GM18526 (cell line): ENCODE measurements around the gene ELOVL2.

Source experiments
- POLR2A ChIP-seq: IDR thresholded peaks from 3 replicates; pipeline ENCODE4 v1.6.1; 2011; ENCODE audit not compliant: insufficient read length; ENCODE audit errors: extremely low read depth

ELOVL2 gene

DNA sequence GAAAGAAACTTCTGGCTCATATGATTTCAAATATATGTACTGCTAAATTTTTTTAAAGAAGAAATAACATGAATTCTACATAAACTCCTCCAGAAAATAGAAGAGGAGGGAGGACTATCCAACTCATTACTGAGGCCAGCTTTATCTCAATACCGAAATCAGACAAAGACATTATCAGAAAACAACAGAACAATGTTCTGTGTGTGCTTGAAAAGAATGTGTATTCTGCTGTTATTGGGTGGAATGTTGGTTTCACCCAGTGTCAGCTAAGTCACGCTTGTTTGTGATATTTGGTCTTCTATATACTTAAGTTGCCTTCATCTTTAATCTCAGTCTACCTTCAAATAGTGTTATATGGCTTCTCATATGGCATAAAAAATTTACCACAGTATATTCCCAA lies 18.6 kb upstream of the ELOVL2 start:
- TF ChIP-seq POLR2A = no peak

DNA sequence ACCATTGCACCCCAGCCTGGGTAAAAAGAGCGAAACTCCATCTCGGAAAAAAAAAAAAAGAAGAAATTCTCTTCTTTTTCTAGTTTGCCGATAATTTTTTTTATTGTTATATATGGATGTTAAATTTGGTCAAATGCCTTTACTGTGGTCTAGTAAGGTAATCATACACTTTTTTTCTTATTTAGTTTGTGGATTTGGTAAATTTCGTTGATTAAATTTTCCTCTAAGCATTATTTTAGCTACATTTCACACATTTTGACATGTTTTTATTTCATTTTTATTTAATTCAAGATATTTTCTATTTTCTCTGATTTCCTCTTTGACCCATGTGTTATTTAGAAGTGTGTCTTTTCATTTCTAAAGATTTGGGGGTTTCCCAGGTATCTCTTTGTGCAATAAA lies 18.0 kb upstream of the ELOVL2 start:
- TF ChIP-seq POLR2A = no peak

DNA sequence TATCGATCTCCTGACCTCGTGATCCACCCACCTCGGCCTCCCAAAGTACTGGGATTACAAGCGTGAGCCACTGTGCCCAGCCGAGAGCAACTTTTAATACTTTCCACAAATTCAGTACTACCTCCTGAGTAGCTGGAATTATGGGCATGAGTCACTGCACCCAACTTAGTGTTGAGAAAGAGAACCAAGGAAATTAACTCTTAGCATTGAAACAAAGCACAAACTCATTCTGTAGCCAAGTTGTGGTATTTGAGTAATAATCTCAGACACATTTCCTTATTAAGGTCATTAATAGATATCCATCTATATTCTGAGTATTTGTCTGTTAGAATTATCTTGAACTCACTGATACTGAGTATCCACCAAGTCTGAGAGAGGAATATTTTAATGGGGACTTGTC lies 14.3 kb upstream of the ELOVL2 start:
- no peak for TF ChIP-seq POLR2A

DNA sequence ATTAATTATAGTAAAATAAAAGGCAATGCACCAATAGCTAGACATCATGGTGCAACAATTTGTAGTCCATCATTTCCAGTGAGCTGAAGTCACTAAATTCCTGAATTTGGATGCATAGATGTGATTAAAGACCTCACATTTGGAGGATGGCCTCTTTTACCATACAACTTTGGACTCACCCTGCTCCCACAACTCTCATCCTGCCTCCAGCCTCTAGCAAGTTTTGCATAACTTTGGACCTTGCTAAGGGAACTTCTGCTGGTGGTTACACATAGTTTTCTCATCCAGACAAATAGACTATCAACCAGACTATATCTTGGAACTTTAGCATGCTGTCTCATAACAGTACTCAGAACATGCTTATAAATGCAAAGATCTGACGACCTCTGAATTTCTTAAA lies 12.8 kb upstream of the ELOVL2 start:
- no peak for TF ChIP-seq POLR2A

DNA sequence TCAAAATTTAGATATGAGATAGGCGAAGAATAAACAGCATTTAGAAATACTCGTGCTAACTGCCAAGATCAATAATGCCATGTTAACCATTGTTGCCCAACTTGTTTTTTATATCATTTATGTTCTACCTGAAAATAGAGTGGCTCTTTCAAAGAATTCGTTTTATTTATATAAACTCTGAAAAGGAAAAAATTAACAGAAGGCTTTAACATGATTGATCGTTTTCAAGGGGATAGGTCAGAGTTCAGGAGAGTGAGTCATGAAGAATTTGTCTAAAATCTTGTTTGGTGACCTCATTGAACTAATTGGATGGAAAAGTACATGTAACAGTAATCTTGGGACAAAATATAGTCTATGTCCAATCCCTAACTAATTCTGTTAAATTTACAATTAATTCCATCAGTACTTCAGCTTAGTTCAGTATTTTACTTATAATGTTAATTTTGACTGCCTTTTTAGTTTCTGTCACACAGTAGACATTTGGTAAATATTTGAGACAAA lies 11.1 kb upstream of the ELOVL2 start:
- TF ChIP-seq POLR2A = no peak

DNA sequence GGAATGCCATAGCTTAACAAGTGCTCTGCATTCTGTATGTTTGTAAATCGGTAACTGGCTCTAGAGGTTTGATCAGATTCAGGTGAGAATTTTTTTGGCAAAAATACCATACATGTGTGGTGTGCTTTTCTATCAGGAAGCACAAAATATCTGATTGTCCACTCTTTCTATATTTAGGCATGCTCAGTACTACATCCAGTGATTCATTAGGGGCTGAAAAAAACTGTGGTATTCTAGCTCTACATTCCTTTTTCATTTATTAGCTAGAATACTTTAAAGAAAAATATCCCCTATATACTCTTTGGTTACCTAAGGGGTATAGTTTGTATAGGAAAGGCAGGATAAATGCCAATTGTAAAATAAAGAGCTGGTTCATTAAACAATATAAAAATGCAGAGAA lies 10.6 kb upstream of the ELOVL2 start:
- TF ChIP-seq POLR2A = no peak

DNA sequence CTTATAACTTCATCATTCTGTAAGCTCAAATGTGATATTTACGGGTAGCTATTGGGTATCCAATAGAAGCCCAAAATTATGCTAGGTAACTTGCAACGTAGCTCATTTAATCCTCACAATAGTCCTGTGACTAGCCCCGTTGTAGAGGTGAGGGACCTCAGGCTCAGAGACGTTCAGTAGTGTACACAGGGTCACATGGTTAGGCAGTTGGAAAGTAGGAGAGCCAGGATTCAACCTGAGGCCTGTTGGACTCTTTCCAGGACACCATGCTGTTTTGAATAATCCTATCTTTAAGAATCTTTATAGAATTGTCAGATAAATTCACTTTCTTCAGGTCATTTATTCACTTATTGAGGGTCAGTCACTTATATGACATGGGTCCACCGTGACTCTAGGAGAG lies 9.2 kb upstream of the ELOVL2 start:
- no peak for TF ChIP-seq POLR2A

DNA sequence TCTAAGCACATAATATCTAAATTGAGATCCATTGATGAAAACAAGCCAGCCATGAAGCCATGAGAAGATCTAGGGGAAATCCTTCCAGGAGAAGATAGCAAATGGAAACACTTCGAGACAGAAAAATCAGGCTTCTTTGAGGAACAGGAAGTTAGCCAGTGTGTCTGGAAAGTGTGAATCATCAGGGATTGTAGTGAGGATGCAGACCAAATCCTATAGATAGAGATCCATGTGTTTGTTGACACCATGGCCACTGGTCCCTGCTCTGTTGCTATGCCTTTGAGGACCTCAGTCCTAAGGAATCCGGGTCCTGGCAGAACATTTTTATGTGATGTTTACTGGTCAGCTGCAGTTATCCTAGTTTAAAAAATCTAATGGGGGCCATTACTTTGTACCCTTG lies 6.6 kb upstream of the ELOVL2 start:
- no peak for TF ChIP-seq POLR2A

DNA sequence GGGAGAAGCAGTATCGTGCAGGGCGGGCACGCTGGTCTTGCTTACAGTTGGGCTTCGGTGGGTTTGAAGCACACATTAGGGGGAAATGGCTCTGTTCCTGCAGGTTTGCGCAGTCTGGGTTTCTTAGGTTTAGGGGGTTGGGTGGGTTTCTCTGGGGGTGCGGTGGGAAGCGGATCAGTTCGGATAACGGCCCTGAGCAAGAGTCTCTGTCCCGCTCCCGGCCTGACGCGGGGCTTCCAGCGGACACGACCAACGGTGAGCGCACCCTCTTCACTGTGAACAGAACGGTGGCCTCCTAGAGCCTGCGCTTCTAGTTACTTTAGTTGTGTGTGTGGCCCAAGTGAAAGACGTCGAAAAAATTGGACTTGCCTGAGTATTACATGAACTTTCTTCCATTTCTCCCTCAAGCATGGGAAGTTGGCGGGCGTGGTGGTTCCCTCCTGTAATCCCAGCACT lies 635 bp upstream of the ELOVL2 start:
- no peak for TF ChIP-seq POLR2A

DNA sequence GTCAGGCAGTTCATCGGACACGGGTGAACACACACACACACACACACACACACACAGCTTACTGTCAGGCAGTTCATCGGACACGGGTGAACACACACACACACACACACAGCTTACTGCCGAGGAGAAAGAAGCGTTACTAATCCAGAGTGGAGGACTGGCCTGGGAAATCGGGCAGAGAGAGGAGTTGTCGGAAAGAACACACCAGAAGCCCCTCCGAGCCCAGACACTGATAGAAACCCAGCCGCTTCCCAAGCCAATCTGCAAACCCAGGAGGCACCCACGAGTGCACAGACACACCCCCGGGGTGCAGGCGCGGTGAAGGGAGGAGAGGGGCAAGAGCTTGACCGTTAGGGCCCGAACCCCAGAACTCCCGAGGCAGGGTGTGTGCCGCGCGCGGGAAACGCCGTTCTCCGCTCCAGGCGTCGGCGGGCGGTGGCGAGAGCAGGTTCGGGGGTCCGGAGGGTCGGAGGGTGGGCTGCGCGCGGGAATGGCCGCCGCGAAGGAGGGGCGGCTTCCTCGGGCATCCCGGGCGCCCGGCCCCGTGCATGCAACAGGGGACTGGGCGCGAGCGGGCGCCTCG lies 636 bp downstream of the ELOVL2 start:
- no peak for TF ChIP-seq POLR2A

DNA sequence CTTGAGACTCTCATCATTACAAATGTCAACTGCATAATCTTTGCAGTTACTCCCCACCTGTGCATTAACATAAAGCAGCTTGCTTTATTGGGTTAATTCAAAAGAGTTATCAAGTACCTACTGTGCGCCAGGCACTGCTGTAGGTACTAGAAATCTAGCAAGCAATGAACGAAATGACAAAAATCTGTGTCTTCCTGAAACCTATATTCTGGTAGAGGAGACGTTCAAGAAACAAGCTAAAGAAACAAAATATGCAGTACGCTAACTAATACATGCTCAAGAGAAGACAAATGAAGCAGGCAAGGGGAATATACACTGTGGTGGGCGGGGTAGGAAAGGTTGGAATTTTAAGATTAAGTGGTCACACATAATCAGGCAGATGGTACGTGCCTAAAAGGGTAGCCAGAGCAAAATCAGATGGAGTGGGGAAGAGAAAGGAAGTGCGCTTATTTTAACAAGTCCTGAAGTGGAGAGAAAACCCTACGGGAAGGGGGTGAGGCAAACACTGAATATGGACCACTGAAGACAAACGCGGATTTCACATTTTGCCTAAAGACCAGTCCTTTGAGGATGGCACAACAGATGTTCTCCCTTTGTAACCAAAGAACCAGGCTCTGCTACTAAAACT lies 1.2 kb downstream of the ELOVL2 start:
- no peak for TF ChIP-seq POLR2A

DNA sequence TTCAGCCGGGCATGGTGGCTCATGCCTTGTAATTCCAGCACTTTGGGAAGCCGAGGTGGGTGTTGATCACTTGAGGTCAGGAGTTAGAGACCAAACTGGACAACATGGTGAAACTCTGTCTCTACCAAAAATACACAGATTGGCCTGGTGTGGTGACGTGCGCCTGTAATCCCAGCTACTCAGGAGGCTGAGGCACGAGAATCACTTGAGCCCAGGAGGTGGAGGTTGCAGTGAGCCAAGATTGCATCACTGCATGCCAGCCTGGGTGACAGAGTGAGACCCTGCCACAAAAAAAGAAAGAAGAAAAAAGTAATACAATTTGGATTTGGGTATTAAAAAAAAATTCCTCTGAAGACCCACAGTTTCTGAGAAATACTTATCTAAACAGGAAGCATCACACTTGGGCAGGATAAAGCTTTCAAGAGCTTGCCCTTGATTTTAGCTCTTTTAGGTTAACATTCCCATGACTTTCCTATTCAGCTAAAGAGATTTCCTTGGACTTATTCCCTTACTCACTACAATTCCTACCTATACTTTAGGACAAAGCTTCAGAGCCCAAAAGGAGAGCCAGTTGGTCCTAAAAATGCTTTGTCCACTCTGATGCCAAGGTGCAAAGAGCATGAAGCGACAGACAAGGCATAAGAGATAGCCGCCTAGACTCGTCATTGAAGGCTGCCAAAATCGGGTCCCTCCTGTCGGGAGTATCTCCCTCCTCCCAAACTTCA lies 1.9 kb downstream of the ELOVL2 start:
- TF ChIP-seq POLR2A = no peak

DNA sequence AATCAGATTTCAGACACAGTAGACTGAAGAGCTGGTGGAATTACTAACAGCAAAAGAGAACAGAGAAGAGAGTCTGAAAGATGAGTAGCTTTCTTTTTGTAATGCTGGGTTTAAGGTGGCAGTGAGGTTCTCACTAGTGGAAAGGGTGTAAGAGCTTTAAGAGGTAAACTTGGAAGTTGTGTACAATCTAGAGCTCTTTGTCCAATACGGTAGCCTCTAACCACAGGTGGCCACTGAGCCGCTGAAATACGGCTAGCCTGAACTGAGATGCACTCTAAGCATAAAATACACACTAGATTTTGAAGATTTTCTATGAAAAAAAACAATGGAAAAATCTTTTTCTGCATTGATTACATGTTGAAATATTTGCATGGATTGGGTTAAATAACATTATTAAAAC lies 4.0 kb downstream of the ELOVL2 start:
- no peak for TF ChIP-seq POLR2A

DNA sequence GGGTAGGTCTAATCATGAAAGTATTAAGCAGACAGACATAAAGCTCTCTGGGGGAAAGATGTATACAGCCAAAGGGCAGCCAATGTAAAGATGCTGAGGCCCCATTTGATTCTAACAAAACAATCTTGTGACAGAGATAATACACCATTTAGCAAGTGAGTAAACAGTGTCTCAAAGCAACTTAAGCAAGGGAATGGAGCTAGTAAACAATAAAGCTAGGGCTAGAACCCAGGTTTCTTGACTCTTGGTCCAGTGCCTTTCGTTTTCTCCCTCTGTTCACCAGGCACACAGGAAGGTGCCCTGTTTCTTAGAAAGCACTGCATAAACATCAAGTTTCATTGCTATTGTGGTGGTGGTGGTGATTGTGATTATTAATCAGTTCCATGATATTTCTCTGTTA lies 5.1 kb downstream of the ELOVL2 start:
- no peak for TF ChIP-seq POLR2A

DNA sequence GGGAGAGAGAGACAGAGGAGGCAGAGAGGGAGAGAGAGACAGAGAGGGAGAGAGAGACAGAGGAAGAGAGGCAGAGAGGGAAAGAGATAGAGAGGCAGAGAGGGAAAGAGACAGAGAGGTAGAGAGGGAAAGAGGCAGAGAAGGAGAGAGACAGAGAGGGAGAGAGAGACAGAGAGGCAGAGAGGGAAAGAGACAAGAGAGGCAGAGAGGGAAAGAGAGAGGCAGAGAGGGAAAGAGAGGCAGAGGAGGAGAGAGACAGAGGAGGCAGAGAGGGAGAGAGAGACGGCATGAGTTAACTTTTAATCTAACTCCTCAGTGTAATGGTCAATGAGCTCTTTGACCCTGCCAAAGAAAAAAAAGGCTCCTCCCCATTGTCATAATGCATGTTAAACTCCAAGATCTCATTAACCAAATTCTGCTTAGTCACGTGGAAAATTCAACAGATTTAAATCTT lies 7.1 kb downstream of the ELOVL2 start:
- no peak for TF ChIP-seq POLR2A

DNA sequence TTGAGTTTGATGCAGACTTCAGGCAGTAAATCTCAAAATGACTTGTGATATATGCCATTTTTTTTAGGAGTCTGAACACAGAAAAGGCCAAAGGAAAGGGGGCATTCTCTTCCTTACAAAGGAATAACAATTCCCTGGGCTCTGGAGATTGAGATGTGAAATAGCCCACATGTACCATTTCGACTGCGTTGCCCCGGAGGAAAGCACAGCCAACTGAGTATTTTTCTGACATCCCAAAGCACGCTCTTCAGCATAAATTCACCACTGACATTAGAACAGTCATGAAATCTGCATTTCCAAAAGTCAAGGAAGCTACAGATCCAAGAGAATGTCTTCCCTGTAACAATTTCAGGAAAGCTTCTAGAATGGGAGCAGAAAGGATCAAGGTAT lies 7.8 kb downstream of the ELOVL2 start:
- TF ChIP-seq POLR2A = no peak

DNA sequence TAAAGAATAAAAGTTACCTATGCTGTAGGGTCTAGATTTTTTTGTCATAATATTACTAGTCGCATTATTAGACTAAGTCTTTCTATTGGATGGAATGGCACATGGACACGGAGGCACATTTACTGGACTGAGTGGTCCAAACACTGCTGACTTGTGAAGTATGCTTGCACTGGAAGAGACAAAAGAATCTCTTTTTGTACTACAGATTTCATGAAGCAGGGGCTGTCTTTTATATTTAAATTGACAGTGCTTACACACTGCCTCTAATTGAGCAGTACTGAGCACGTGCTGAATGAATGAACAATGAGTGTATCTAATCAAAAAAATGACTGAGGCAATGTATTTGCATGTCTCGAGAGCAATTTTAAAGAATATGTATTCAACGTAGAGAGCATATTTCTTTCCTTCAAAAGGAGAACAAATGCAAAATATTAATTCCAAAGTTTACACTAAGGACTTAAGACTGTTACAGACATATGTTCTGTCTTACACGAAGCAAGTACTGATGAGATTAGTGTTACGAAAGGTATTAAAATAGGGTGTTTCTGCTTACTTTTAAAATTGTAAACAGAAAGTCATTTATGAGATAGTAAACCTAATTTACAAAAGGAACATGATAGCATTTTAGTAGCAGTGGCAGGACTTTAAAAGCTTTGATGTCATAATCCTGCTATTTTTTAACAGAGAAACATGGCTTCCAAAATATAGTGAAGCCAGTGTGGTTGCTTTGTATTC lies 8.3 kb downstream of the ELOVL2 start:
- no peak for TF ChIP-seq POLR2A
